HCEC 1CT (cell line): ENCODE measurements around the gene MPLKIP.
"Not testable (repeated sequence)": the region's sequence is repeated elsewhere in the genome, so short reads cannot be mapped to it uniquely, and the experiment has no call there.

Experiments used
- DNase-seq: peaks from one replicate; pipeline ENCODE4 v3.0.0-alpha.2; 2017

The MPLKIP gene

GRCh38 chr7:40134428-40135316, at the start of gene MPLKIP, which contains the start of gene SUGCT:
MPLKIP (minus strand) TSS chr7:40134622; CDS start chr7:40134567, 55 bp downstream.
SUGCT (plus strand) TSS chr7:40135005.
- DNase-seq: peak; percentile 79

DNA sequence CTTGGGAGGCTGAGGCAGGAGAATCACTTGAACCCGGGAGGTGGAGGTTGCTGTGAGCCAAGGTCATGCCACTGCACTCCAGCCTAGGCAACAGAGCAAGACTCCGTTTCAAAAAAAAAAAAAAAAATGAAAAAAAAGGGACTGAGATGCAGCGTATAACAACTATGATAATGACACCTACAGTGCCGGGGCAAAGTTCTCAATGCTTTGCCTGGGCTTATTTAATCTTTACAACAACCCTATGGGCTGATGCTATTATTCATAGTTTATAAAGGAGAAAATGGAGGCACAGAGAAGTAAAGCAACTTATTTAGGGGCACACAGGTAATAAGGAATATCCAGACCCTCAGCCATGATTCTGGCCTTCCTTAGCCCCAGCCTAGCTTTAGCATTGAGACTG, 48.0 kb upstream of the MPLKIP start:
- DNase-seq: no peak

- DNase-seq: no peak
Measured at GRCh38 chr7:40177071-40177470, 42.6 kb upstream of the MPLKIP start.

- DNase-seq: peak; percentile 73
Measured at GRCh38 chr7:40175725-40176510, 41.5 kb upstream of the MPLKIP start.

DNA sequence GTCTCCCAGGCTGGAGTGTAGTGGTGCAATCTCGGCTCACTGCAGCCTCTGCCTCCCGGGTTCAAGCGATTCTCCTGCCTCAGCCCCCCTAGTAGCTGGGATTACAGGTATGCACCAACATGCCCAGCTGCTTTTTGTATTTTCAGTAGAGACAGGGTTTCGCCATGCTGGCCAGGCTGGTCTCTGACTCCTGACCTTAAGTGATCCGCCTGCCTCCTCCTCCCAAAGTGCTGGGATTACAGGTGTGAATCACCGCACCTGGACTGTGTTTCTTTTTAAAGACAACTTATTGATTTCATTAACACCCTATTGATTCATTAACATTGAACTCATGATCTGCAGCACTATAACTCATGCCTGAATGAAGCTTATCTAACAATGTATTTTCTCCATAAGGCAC, 40.8 kb upstream of the MPLKIP start:
- DNase-seq: not testable (repeated sequence)

- DNase-seq: not testable (repeated sequence)
Measured at GRCh38 chr7:40173121-40173520, 38.7 kb upstream of the MPLKIP start.

GRCh38 chr7:40168266-40168665, 33.8 kb upstream of the MPLKIP start:
- DNase-seq: not testable (repeated sequence)

- no peak for DNase-seq
Measured at GRCh38 chr7:40167291-40167690, 32.9 kb upstream of the MPLKIP start.

GRCh38 chr7:40165216-40165615, 30.8 kb upstream of the MPLKIP start:
- no peak for DNase-seq

DNA sequence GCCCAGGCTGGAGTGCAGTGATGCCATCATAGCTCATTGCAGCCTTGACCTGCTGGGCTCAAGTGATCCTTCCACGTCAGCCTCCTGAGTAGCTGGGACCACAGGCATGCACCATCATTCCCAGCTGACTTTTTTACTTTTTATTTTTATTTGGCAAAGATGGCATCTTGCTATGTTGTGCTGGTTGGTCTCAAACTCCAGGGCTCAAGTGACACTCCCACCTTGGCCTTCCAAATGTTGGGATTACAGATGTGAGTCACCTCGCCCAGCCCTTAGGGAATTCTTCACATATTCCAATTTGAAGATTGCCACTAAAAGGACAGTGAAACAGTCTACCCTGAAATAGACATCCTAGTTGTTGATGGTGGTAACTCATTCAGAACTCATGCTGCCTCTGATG, 28.1 kb upstream of the MPLKIP start:
- no peak for DNase-seq

GRCh38 chr7:40156988-40157387, 22.6 kb upstream of the MPLKIP start:
- no peak for DNase-seq

DNA sequence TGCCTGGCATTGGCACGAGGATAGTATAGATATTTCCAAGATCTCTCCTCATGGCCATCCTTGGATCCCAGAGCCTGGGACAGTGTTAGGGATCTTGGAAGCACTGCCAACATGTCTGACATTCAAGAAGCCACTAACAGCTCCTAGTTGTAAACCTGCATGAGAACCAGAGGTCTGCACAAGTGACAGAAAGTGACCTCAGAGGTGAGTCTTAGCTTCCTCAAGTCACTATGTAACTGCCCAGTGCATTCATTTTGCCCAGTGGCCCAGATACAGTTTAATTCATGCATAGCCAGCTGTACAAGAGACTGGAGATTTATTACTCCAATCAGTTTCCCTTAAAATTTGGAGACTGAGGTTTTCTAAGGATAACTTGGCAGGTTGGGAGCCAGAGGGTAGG, 17.1 kb upstream of the MPLKIP start:
- no peak for DNase-seq

- DNase-seq: no peak
Measured at GRCh38 chr7:40148671-40149070, 14.2 kb upstream of the MPLKIP start.

- not testable (repeated sequence) for DNase-seq
Measured at GRCh38 chr7:40148247-40148580, 13.8 kb upstream of the MPLKIP start.

DNA sequence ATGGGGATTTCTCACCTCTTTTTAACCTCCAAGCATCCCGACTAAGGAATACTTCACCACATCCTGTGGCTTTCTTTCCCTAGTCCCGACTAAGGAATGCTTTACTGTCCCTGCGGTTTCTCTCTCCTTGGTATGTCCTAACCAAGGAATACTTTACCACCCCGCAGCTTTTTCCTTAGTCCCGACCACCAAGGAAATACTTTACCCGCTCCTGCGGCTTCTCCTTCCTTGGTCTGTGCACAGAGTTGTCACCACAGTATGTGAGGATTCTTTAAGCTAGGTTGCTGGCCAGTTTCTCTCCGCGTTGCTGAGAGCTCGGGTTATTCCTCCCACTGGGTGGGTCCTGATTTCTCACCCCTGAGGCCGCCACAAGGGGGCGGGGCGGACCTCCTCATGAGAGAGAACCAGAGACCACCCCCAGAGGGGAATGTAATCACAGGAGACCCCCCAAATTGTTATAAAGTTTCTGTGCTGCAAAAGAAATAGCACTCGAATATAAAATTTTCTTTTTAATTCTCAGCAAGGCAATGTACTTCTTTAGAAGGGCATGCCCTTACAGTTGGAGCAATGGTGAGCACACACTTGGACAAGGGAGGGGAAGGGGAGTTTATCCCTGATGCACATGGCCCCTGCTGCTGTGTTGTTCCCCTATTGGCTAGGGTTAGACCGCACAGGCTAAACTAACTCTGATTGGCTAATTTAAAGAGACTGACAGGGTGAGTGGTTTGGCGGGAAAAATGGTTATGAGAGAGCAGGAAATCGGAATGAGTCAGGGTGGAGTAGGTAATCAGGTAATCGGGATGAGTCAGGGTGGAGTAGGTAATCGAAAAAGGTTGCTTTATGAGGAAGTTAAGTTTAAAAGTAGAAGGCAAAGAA, 13.2 kb upstream of the MPLKIP start:
- no peak for DNase-seq

DNA sequence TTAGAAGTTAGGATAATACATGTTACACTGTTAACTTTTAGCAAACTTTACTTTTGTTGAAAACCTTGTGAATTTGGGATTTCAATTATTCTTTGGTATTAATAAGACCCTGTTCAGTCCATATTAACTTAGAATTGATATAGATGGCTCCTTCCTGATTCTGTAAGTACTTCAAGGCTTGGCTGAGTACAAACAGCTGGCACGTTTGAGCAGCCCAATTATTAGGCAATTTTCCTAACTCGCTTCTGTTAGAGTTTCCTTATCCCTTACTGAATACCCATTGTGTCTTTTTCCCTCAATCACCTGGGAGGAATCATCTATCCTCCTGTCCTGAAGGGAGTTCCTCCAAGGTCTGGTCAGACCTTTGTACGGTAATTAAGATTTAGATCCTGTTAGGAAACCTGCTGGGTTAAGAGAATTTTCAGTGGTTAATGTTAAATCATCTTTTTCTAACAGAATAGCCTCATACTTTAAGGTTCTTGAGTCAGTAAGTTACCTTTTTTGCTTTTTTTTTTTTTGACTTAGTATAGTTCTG, 11.2 kb upstream of the MPLKIP start:
- not testable (repeated sequence) for DNase-seq

GRCh38 chr7:40141916-40142315, 7.5 kb upstream of the MPLKIP start:
- DNase-seq: not testable (repeated sequence)

GRCh38 chr7:40139891-40140290, 5.5 kb upstream of the MPLKIP start:
- DNase-seq: not testable (repeated sequence)

DNA sequence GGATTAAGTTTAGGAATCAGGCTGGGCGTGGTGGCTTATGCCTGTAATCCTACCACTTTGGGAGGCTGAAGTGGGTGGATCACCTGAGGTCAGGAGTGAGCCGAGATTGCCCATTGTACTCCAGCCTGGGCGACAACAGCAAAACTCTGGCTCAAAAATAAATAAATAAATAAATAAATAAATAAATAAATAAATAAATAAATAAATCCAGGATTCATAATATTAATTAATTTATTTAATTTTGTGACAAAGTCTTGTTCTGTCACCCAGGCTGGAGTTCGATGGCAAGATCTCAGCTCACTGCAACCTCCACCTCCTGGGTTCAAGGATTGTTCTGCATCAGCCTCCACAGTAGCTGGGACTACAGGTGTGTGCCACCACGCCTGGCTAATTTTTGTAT, 4.6 kb upstream of the MPLKIP start:
- no peak for DNase-seq

- DNase-seq: no peak
Measured at GRCh38 chr7:40137563-40137962, 3.1 kb upstream of the MPLKIP start.

DNA sequence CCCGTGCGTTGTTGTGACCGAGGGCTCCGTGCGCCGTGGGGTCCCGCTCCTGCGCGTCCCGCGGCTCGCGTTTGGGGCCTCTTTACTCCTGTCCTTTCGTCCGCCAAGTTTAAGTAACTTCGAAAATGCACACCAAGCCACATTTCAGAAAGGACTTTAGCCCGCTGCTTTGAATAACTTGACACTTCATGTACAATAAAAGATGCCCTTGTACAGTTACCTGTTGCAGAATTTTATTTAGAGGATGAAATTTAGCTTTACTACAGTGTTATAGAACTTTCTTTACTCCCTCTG, 842 bp upstream of the MPLKIP start:
- DNase-seq: no peak

GRCh38 chr7:40133561-40134427, 628 bp downstream of the MPLKIP start:
- peak; percentile 3 for DNase-seq
